Right lobe of liver (tissue), 6 donors: Measurements from ENCODE around the gene SULT1C4. TPM values are rescaled to one million over a fixed set of nuclear protein-coding genes. Genes with fewer than 3 reads are reported as not detected.

Experiments used
- ATAC-seq, 4 donors: fragments of 200-7000 bp; cut with Tn5 transposase; one replicate each; pipeline ENCODE4 v1.9.1; 2020; ENCODE audit warnings: mild to moderate bottlenecking in 4 of 4, moderate library complexity in 4 of 4
- DNase-seq, 3 donors: peaks; one replicate each; pipeline ENCODE4 v3.0.0-alpha.2; 2020
- H3K27ac ChIP-seq, 3 donors: fragments of 200-600 bp; one replicate each; pipeline ENCODE4 v1.8.0; 2022
- H3K27me3 ChIP-seq, 2 donors: fragments of 200-600 bp; one replicate each; pipeline ENCODE4 v1.8.0; 2022
- H3K36me3 ChIP-seq, 4 donors: fragments of 200-600 bp; sonication (generic) in 1 of 4; one replicate each; pipeline versions ENCODE4 v1.5.1 to v1.8.0; 2017 to 2022; ENCODE audit warnings: control low read depth in 1 of 4
- H3K4me1 ChIP-seq, 4 donors: fragments of 200-600 bp; sonication (generic) in 1 of 4; one replicate each; pipeline versions ENCODE4 v1.5.1 to v1.8.0; 2017 to 2022; ENCODE audit warnings: control low read depth in 1 of 4
- H3K4me3 ChIP-seq, 3 donors: fragments of 200-600 bp; one replicate each; pipeline ENCODE4 v1.8.0; 2022
- H3K9me3 ChIP-seq, 4 donors: fragments of 200-600 bp; sonication (generic) in 1 of 4; one replicate each; pipeline versions ENCODE4 v1.5.1 to v1.8.0; 2017 to 2022; ENCODE audit warnings: control low read depth in 1 of 4
- POLR2A ChIP-seq: fragments of 450-650 bp; IDR thresholded peaks from one replicate; pipeline ENCODE4 v1.6.1; 2017; ENCODE audit warnings: antibody characterized with exemption, mild to moderate bottlenecking
- WGBS: methylation state at CpG from one replicate; pipeline ENCODE4 v1.1.6; 2018; ENCODE audit warnings: low coverage, low lambda C conversion rate; ENCODE audit not compliant: insufficient coverage; ENCODE audit errors: missing lambda C conversion rate; 5-methylcytosine and 5-hydroxymethylcytosine counted together
- intact Hi-C, 2 donors: fragments of 100-400 bp; cut with DNase I; formaldehyde crosslinking; loops; one replicate each; pipeline versions ENCODE4 v1.11.2 to v1.14.1; 2022
- total RNA-seq, 6 experiments: library from RNA; depleted of rRNA in 2 of 6; stranded (reverse); fragments of >200 nt in 2 of 6; fragmentation: NEBNext Ultra II Directional in 3 of 6; extraction: Animal tissue kit (Norgen Biotek cat#: 25700) in 3 of 6; gene quantifications; one replicate each; pipeline versions ENCODE4 v1.1.0 to v1.2.4, GENCODE V29; 2016 to 2023
- TF ChIP-seq, protein P1 (sequence below), 4 donors: fragments of 200-600 bp in 3 of 4; fragments of 450-650 bp in 1 of 4; IDR thresholded peaks; one replicate each; pipeline versions ENCODE4 v1.5.1 to v1.8.0; 2016 to 2022; ENCODE audit warnings: antibody characterized with exemption in 4 of 4, mild to moderate bottlenecking in 2 of 4
- donor health status: DM: no; HTN: yes; CAD: no.
- donor health status: DM: no; HTN: no; CAD: no.
- donor health status: DM: no; HTN: no; CAD: no.
- donor health status: DM: no; HTN: yes; CAD: no.
- donor health status: DM: no; HTN: yes; CAD: no.

Gene SULT1C4
- total RNA-seq, 6 experiments from 2014 or later = 0.92 to 2.7 (median 1.4) TPM

DNA sequence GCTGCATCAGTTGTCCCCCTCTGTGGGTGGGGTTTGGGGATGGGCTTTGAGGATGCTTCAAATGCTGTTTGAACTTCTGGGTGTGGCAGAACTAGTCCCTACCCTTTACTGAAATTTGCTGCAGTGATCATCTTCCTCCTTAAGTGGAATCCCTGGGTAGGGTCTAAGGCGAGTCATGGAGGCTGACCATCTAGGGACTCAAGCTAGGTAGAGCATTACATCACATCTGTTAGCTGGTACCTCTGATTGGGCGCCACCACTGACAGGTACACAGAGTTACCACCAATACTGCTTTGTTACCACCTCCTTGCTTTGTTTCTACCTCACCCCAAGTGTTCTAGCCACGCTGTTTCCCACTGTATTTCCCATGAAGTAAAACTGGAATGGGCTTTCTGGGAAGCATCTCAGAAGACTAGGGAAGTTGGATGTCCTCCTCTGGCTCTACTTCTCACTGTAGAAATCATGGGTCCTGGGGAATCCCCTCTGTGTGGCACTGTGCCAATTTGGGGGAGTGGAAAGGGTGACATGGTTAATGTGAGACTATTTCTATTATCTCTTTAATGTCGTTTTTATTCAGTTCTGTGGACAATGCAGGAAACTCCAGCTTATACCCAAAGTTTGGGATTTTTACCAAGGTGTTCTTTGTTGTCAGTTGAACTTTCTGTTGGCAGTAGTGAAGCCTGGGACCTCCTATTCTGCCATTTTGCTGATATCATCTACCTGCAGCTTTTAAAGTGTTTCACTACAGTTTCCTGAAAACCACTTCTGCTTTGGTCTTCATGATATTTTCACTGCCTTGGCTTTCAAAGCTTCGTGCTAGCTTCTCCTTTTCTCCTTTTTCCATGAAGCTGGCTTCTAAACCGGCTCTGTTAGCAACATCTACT lies 14.5 kb upstream of the SULT1C4 start:
- 50% methylated on average over 5 of the region's 6 CpGs for WGBS
- Histone ChIP-seq H3K27ac (no peak overlapping the region), H3K4me1 (no peaks in the 10 kb centered on the region), H3K4me3 (no peak overlapping the region), H3K36me3 (no peaks in the 10 kb centered on the region), H3K9me3 (no peaks in the 10 kb centered on the region), H3K27me3 (no peaks in the 10 kb centered on the region)
- DNase-seq (no peak), ATAC-seq (no peak)
- TF ChIP-seq, protein P1, sequence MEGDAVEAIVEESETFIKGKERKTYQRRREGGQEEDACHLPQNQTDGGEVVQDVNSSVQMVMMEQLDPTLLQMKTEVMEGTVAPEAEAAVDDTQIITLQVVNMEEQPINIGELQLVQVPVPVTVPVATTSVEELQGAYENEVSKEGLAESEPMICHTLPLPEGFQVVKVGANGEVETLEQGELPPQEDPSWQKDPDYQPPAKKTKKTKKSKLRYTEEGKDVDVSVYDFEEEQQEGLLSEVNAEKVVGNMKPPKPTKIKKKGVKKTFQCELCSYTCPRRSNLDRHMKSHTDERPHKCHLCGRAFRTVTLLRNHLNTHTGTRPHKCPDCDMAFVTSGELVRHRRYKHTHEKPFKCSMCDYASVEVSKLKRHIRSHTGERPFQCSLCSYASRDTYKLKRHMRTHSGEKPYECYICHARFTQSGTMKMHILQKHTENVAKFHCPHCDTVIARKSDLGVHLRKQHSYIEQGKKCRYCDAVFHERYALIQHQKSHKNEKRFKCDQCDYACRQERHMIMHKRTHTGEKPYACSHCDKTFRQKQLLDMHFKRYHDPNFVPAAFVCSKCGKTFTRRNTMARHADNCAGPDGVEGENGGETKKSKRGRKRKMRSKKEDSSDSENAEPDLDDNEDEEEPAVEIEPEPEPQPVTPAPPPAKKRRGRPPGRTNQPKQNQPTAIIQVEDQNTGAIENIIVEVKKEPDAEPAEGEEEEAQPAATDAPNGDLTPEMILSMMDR (IDR thresholded peaks at IDR 0.05) = no peak
- TF ChIP-seq POLR2A = no peak
- intact Hi-C loops = no loop called here

DNA sequence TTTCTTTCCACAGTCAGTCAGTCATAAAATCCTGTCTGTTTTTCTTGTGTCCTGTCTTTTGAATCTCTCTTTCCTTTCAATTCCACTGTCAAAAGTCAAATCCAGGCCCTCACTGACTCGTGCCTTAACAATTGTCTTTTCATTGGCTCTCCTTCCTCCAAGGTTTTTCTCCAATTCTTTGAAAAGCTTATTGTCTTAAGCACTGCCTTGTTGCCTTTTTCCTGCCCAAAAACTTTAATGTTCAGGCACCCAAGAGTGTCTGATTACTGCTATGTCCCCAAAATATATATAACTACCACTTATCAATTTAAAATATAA lies 13.9 kb upstream of the SULT1C4 start:
- TF ChIP-seq, protein P1 (IDR thresholded peaks at IDR 0.05) = no peak
- TF ChIP-seq POLR2A = no peak
- Histone ChIP-seq H3K27ac (no peak overlapping the region), H3K36me3 (no peaks in the 10 kb centered on the region), H3K27me3 (no peaks in the 10 kb centered on the region), H3K9me3 (no peaks in the 10 kb centered on the region), H3K4me1 (no peaks in the 10 kb centered on the region), H3K4me3 (no peak overlapping the region)
- DNase-seq (no peak), ATAC-seq (no peak)
- 73% methylated on average over 1 of the region's 1 CpG for WGBS
- intact Hi-C loops = no loop called here

DNA sequence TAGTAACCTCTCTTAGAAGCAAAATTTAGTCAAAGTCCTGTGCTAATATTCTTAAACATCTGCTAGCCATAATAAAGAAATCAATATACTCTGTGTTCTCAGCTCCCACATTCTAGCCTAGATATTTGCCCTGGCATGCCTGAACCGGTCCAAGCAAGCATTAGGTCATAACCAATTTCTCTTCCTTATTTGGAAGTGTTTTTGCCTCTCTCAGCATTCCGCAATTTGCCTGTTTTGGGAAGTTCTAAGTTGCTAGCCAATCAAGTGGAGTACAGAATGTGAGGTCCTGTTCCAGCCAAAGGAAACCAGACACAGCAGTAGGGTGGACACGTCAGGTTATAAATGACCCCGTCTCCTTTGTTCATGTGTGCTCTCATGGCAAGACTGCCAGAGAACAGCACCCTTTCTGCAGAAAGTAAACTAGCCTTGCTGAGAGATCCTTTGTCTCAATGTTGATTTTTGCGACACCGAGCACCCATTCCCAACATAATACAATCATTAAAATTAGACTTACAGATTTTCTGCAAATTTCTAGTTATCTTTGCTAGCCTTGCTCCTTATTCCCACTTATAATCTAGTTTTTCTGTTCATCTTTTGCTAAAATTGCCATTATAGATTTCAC lies 13.0 kb upstream of the SULT1C4 start:
- Histone ChIP-seq H3K27ac (no peak overlapping the region), H3K4me3 (no peak overlapping the region), H3K27me3 (no peaks in the 10 kb centered on the region), H3K36me3 (no peaks in the 10 kb centered on the region), H3K9me3 (no peaks in the 10 kb centered on the region), H3K4me1 (no peaks in the 10 kb centered on the region)
- DNase-seq (no peak), ATAC-seq (no peak)
- intact Hi-C loops = no loop called here
- TF ChIP-seq, protein P1 (IDR thresholded peaks at IDR 0.05) = no peak
- TF ChIP-seq POLR2A = no peak
- 79% methylated on average over 5 of the region's 6 CpGs for WGBS

DNA sequence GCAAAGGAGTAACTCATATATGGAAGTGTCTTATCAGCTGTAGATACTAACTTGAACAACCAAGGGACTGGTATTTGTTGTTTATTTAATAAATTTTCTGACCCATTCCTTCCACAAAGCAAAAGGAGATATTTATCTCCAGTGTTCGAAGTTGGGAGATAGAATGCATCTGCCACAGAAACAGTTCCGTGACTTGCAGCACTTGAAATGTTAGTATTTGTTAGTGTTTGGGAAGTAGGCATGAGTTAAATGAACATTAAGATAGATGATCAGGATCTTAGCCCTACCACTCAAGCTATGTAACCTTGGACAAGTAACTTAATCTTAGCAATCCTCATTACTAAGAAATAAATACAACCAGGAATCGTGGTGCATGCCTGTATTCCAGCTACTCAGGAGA lies 12.1 kb upstream of the SULT1C4 start:
- intact Hi-C loops = no loop called here
- Histone ChIP-seq H3K27ac (no peak overlapping the region), H3K4me3 (no peak overlapping the region), H3K9me3 (no peaks in the 10 kb centered on the region), H3K36me3 (no peaks in the 10 kb centered on the region), H3K4me1 (no peaks in the 10 kb centered on the region), H3K27me3 (no peaks in the 10 kb centered on the region)
- WGBS = 82% methylated on average over 3 of the region's 3 CpGs
- DNase-seq = no peak
- no peak for ATAC-seq
- no peak for TF ChIP-seq POLR2A
- TF ChIP-seq, protein P1 (IDR thresholded peaks at IDR 0.05) = no peak
